ENCODE data around the gene MEG3. TPM values are rescaled to one million over a fixed set of nuclear protein-coding genes. Genes with fewer than 3 reads are reported as not detected.

The MEG3 gene
- total and polyA plus RNA-seq, 2 donors from 2014 or later = 24.0 to 29.6 TPM

DNA sequence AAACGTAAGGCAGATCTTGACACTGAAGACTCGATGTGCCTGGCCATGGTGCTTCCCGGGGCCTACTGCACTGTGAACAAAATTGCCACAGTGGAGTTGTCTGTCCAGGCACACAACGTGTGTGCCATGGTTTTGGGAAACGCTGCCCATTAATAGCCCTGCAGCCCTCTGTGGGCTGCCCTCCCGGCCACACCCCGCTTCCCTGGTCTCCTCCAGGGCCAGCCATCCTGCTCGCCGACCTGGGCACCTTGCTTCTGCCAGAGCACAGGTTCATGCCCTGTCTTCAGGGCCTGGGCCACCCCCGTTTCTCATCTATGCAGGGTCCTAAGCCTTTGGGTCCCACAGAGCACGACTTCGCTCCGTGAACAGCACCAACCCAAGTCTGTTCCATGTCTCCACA, 18.9 kb downstream of the MEG3 start:
- FAIRE-seq (no peak), DNase-seq (peak in 1 of 5 donors; percentile 45)
- Histone ChIP-seq H3K9me3 (ENCODE audit: control insufficient read depth in 2 of 3, insufficient read depth in 1 of 3, low read length in 3 of 3) (no peaks in the 10 kb centered on the region), H3K36me3 (ENCODE audit: control insufficient read depth in 2 of 3, insufficient read depth in 3 of 3, low read length in 3 of 3) (no peaks in the 10 kb centered on the region), H3K27ac (ENCODE audit: low read depth in 2 of 2, low read length in 2 of 2) (no peak overlapping the region), H3K27me3 (ENCODE audit: control insufficient read depth, insufficient read depth, low read length) (no peaks in the 10 kb centered on the region), H3K4me1 (ENCODE audit: control insufficient read depth in 2 of 3, insufficient read depth in 2 of 3, low read depth in 1 of 3, low read length in 3 of 3) (no peaks in the 10 kb centered on the region), H3K4me3 (ENCODE audit: low read length in 3 of 3) (no peak overlapping the region), H3K9ac (ENCODE audit: low read length in 3 of 3) (no peak overlapping the region)
- intact Hi-C loops (cut with DNase I) = no loop called here
- TF ChIP-seq, protein P1, sequence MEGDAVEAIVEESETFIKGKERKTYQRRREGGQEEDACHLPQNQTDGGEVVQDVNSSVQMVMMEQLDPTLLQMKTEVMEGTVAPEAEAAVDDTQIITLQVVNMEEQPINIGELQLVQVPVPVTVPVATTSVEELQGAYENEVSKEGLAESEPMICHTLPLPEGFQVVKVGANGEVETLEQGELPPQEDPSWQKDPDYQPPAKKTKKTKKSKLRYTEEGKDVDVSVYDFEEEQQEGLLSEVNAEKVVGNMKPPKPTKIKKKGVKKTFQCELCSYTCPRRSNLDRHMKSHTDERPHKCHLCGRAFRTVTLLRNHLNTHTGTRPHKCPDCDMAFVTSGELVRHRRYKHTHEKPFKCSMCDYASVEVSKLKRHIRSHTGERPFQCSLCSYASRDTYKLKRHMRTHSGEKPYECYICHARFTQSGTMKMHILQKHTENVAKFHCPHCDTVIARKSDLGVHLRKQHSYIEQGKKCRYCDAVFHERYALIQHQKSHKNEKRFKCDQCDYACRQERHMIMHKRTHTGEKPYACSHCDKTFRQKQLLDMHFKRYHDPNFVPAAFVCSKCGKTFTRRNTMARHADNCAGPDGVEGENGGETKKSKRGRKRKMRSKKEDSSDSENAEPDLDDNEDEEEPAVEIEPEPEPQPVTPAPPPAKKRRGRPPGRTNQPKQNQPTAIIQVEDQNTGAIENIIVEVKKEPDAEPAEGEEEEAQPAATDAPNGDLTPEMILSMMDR (IDR thresholded peaks at IDR 0.05; ENCODE audit: borderline replicate concordance, extremely low read depth, insufficient read depth) = no peak

DNA sequence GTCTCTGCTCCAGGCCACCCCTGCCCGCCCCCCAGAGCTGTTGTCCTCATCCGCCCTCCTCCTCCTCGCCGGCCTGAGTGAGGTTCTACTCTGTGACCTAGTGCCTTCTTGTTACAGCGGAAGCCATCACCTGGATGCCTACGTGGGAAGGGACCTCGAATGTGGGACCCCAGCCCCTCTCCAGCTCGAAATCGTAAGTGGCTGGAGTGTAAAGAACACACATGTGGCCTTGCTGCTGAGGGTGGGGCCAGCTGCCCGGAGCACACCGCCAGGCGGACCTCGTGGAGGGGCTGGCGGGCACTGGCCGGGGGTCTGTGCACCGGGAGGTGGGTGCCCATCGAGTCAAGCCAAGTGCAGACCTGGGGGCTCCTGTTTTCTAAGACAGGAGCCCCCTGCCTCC, 19.4 kb downstream of the MEG3 start:
- Histone ChIP-seq H3K9ac (ENCODE audit: low read length in 3 of 3) (no peak overlapping the region), H3K27me3 (ENCODE audit: control insufficient read depth, insufficient read depth, low read length) (no peaks in the 10 kb centered on the region), H3K4me3 (ENCODE audit: low read length in 3 of 3) (no peak overlapping the region), H3K4me1 (ENCODE audit: control insufficient read depth in 2 of 3, insufficient read depth in 2 of 3, low read depth in 1 of 3, low read length in 3 of 3) (no peaks in the 10 kb centered on the region), H3K27ac (ENCODE audit: low read depth in 2 of 2, low read length in 2 of 2) (no peak overlapping the region), H3K36me3 (ENCODE audit: control insufficient read depth in 2 of 3, insufficient read depth in 3 of 3, low read length in 3 of 3) (no peaks in the 10 kb centered on the region), H3K9me3 (ENCODE audit: control insufficient read depth in 2 of 3, insufficient read depth in 1 of 3, low read length in 3 of 3) (no peaks in the 10 kb centered on the region)
- TF ChIP-seq, protein P1 (IDR thresholded peaks at IDR 0.05; ENCODE audit: borderline replicate concordance, extremely low read depth, insufficient read depth) = no peak
- intact Hi-C loops (cut with DNase I) = no loop called here
- FAIRE-seq = no peak
- DNase-seq = peak in 1 of 5 donors; percentile 52

DNA sequence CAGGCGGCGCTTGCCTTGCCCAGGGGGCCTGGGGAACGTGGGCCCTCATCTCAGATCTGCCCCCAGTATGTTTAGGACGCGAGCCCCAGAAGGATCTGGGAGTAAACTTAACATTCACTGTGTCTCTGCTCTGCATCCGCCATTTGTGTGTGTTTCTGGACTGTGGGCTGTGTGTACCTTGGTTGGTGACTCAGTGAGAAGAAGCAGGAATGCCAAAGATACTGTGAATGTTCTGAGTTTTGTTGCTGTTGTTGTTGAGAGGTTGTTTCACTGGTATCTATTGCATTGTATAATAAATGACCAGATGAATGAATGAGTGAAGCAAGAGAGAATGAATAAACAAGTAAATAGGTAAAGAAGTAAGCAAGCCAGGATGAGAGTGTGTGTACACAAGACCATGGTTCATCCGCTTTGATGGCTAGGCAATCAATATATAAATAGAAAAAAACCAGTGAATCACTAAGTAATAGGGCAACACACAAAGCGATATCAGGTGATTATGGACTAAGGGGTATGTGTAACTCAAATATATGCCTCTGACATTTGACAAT, 20.5 kb downstream of the MEG3 start:
- TF ChIP-seq, protein P1 (IDR thresholded peaks at IDR 0.05; ENCODE audit: borderline replicate concordance, extremely low read depth, insufficient read depth) = no peak
- no peaks in the 10 kb centered on the region for H3K4me1 ChIP-seq (ENCODE audit: control insufficient read depth in 2 of 3, insufficient read depth in 2 of 3, low read depth in 1 of 3, low read length in 3 of 3)
- FAIRE-seq = no peak
- H3K9me3 ChIP-seq (ENCODE audit: control insufficient read depth in 2 of 3, insufficient read depth in 1 of 3, low read length in 3 of 3) = no peaks in the 10 kb centered on the region
- DNase-seq = no peak
- intact Hi-C loops (cut with DNase I) = no loop called here
- H3K27ac ChIP-seq (ENCODE audit: low read depth in 2 of 2, low read length in 2 of 2) = no peak overlapping the region
- H3K27me3 ChIP-seq (ENCODE audit: control insufficient read depth, insufficient read depth, low read length) = no peaks in the 10 kb centered on the region
- H3K9ac ChIP-seq (ENCODE audit: low read length in 3 of 3) = no peak overlapping the region
- H3K36me3 ChIP-seq (ENCODE audit: control insufficient read depth in 2 of 3, insufficient read depth in 3 of 3, low read length in 3 of 3) = no peaks in the 10 kb centered on the region
- H3K4me3 ChIP-seq (ENCODE audit: low read length in 3 of 3) = no peak overlapping the region

Measured in kidney (tissue), 14 donors.